Measurements from ENCODE around the gene COQ2.
A peak's percentile ranks its signal among the peaks of the same experiment; 100 is the strongest.
"Not testable (repeated sequence)": the region's sequence is repeated elsewhere in the genome, so short reads cannot be mapped to it uniquely, and the experiment has no call there.

Gene COQ2

GRCh38 chr4:83252782-83253405 lies 31.7 kb downstream of the COQ2 start:
- peak in 4 of 10 donors; percentile 20 to 85 (median 48) for DNase-seq
- intact Hi-C loops (cut with DNase I) = no loop called here

GRCh38 chr4:83251447-83251830 lies 33.2 kb downstream of the COQ2 start:
- DNase-seq = no peak
- intact Hi-C loops (cut with DNase I) = no loop called here

DNA sequence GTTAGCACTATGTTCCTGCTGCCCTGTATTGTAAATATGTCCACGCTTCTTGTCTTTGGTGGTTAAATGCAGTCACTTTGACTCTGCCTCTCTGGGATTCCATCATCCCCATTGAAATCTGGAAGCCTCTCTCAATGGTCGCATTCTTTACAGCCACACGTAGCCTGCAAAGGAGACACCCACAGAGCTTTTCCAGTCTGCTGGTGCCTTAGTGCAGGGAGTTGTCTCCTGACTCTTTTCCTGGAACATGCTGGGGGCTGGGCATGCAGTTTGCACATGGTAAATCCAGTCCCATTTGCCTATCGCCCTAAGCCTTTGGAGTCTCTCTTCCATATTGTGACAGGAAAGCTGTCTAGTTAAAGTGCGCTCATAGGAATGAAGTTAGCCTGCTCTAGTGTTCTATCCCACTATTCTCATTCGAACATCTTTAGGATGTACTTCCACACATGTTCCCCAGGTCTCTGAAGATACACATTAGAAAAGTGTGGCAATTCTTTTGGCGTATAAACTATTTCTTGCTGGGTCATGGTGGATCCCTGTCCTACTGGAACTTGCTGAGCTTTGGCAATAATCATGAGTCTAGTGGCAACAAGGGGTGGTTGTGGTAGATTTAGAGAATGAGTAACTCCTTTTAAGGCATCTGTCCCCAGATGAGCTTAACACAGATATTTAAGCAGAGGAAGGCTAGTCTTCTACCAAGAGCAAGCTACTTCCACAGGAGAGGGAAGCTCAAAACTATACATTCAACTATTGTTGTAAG lies 33.7 kb downstream of the COQ2 start:
- intact Hi-C loops (cut with DNase I) = no loop called here
- no peak for DNase-seq

GRCh38 chr4:83248486-83248885 lies 36.1 kb downstream of the COQ2 start:
- intact Hi-C loops (cut with DNase I) = no loop called here

DNA sequence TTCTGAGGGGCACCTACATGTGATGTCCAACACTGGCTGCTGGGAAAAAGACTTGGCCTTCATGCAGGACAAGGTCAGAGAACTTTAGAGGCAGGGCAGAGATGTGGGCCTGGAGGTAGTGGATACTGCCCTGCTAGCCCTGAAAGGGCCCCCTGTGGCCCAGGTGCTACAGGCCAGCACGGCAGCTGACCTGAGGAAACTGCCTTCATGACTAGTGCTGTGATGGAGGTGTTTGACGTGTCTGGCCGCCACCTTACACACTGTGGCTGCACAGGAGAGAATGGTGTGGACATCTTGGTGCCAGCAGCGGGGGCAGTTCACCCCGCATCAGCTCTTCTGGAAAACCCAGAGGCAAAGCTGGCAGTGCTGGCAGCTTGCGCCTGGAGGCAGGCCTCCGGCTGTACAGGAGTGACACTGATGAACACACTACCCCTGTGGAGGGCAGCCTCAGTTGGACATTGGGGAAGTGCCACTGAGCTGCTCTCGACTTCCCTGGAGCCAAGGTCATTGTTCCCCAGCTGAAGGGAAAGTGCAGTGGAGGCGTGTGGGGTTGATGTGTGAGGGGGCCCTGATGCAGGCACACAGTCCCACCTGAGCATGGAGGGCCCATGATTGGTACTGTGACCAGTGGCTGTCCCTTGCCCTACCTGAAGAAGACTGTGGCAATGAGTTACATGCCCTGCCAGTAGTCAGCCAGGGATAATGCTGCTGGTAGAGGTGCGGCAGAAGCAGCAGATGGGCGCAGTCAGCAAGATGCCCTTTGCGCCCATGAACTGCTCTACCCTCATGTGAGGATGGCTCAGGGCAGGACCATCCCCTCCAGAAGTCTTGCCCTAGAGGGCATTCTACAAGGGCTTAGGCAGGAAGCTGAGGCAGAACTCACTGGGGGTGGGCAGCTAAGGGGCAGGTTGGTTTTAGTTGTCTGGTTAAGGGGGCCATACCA lies 36.9 kb downstream of the COQ2 start:
- peak in 2 of 10 donors; percentile 46 to 63 for DNase-seq
- intact Hi-C loops (cut with DNase I) = no loop called here

More at GRCh38 chr4:83248486-83248885, 36.1 kb downstream of the COQ2 start:
- peak in 1 of 10 donors; percentile 55 for DNase-seq

GRCh38 chr4:83241132-83241531 lies 43.5 kb downstream of the COQ2 start:
- no peak for DNase-seq
- intact Hi-C loops (cut with DNase I) = no loop called here

GRCh38 chr4:83240379-83240875 lies 44.2 kb downstream of the COQ2 start:
- no peak for DNase-seq
- intact Hi-C loops (cut with DNase I) = no loop called here

GRCh38 chr4:83238393-83239248 lies 46.0 kb downstream of the COQ2 start:
- no peak for DNase-seq

DNA sequence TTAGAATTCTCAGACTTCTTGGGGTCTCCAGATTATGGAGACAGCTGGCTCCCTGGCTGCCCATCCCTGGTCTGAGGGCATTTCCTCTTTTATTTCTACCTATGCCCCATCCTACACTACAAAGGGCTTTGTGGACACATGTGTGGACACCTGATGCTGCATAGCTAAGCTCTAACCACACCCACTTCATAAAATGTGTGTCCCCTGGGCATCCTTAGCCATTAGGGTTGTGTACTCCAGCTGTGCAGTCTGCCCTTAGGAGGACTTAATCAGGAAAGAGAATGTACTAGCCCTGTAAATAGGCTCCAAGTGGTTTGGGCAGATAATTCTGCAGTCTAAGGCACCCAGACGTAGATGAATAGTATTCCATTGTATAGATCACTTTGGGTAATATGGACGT lies 47.0 kb downstream of the COQ2 start:
- intact Hi-C loops (cut with DNase I) = no loop called here
- DNase-seq = no peak

More at GRCh38 chr4:83238393-83239248, 46.0 kb downstream of the COQ2 start:
- intact Hi-C loops (cut with DNase I) = no loop called here

DNA sequence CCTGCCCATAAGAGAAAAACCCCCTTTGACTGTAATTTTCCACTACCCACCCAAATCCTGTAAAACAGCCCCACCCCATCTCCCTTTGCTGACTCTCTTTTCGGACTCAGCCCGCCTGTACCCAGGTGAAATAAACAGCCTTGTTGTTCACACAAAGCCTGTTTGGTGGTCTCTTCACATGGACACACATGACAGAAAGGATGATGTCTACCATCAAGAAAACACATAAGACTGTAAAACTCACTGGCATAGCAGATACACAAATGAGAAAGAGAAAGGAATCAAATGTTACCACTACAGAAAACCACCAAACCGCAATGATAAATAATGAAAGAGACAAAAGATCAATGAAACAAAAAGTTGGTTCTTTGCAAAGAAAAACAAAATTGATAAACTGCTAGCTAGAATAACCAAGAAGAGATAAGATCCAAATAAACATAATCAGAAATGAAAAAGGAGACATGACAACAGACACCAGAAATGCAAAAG lies 48.9 kb downstream of the COQ2 start:
- intact Hi-C loops (cut with DNase I); DNase-seq: not testable (repeated sequence)

DNA sequence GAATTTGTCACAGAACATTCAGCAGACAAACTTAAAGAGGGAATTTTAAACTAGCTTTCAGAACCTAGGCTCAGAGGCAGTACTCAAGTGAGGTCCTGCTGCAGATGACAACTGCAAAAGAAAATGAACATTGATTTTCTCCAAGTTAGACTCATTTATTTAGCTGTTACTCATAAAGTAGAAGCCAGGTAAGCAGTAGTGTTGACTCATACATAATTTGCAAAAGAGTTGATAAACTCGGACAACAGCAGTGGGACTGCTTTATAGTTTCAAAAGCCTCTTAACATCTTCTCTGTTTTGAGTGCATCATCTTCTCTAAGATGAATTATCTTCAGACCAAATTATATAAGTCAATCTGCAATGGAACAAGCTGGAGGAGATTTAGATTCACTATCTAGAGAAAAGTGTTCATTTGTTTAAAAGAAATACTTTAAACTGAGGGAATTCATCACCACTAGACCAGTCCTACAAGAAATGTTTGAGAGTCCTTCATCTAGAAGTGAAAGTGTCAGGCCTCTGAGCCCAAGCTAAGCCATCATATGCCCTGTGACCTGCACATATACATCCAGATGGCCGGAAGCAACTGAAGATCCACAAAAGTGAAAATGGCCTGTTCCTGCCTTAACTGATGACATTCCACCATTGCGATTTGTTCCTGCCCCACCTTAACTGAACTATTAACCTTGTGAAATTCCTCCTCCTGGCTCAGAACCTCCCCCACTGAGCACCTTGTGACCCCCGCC lies 49.5 kb downstream of the COQ2 start:
- no peak for DNase-seq
- intact Hi-C loops (cut with DNase I) = no loop called here

- intact Hi-C loops (cut with DNase I); DNase-seq: not testable (repeated sequence)
These were observed 50.2 kb downstream of the COQ2 start for GRCh38 chr4:83234387-83234786.

DNA sequence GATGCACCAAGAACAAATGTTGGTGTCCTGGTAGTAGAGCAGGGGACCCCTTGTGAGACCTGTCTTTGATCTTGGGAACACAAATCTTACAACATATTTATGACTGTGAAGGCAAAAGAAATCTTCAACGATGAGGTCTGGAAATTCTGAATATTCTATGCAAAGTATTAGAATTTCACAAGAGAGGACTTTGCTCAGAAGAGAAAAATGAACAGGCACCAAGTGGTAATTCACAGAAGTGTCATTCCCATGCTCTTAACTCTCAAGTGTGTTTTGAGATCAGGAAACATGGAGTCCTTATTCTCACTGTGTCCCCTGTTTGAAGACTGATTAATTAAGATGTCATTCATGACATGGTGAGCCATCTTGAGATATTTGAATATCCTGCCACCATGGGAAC lies 52.5 kb downstream of the COQ2 start:
- DNase-seq = no peak
- intact Hi-C loops (cut with DNase I) = no loop called here

DNA sequence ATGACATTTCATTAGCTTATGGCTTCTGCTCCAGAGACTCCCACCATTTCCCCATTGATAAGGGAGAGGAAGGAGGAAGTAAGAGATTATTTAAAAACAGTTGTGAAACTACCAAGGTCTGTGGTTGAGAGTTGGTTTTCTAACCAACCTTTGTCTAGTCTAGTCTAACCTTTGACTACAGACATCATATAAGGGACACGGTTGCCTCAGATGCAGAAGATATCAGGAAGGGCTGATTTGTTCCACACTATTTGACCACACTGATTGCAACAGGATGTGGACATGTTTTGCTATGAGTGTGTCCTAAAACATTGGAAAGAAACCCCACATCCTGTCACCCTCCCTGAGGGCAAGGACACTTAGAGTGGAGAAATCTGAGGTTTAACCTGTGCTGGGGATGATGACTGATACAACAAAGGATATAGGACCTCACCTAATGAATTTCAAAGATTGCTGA lies 53.0 kb downstream of the COQ2 start:
- intact Hi-C loops (cut with DNase I) = no loop called here
- DNase-seq = no peak

DNA sequence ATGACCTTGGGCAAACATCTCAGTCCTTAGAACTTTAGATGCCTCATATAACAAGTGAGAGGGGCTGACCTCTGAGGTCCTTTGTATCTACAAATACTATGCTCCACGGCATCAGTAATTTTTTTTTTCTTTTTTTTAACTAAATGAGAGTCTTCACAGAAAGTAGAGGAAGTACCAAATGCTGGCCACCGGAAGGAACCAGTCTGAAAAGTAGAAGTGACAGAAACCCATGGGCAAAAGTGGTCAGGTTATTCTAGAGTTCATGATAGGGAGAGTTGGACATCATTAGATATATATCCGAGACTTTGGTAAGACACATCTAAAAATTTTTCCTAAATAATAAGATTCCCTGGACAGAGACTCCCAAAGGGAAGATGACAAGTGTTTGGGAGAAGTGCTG lies 53.7 kb downstream of the COQ2 start:
- no peak for DNase-seq
- intact Hi-C loops (cut with DNase I) = no loop called here

DNA sequence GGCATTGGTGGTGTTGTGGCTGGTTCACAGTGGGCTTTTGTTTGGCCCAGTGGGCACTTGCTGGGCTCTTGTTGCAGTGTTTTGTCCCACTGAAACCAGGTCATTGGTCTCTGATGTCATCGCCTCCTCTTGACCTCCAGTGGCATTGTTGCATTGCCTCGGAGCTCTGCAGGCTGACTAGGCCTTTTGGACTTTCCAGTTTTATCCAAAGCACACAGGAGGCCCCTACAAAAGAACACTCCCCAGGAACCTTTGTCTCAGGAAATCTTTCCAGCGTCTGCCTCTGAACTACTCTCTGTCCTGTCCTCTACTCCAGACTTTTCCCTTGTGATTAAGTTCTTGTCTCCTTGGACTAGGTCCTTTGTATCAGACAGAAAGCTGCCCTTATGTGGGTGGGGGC lies 54.8 kb downstream of the COQ2 start:
- no peak for DNase-seq
- intact Hi-C loops (cut with DNase I) = no loop called here

DNA sequence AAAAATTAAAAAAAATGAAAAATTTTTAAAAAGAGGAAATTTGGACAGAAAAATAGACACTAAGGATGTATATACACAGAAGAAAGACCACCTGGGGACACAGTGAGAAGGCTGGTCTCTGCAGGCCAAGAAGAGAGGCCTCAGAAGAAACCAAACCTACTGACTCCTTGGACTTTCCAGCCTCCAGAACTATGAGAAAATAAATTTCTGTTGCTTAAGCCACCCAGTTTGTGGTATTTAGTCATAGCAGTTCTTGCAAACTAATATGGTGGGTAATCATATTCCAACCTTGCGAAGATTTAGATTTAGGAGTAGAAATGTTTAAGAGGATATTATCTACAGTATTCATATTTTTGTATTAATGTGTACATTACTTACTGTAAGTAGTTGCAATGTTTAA lies 56.4 kb downstream of the COQ2 start:
- DNase-seq = no peak
- intact Hi-C loops (cut with DNase I) = no loop called here

GRCh38 chr4:83224502-83225197 lies 59.9 kb downstream of the COQ2 start:
- intact Hi-C loops (cut with DNase I) = no loop called here
- DNase-seq = no peak
